Liver (tissue), 9 donors: ENCODE measurements around the gene B3GNT3. TPM values are rescaled to one million over a fixed set of nuclear protein-coding genes. Genes with fewer than 3 reads are reported as not detected.

Source experiments
- DNase-seq: peaks from one replicate; pipeline ENCODE4 v3.0.0-alpha.2; 2017; ENCODE audit warnings: low spot score
- H3K27ac ChIP-seq, 2 donors: one replicate each; pipeline ENCODE4 v1.7.0; 2013; ENCODE audit warnings: inconsistent platforms in 2 of 2, low read length in 2 of 2, control low read depth in 1 of 2, low read depth in 1 of 2, mild to moderate bottlenecking in 1 of 2
- H3K27me3 ChIP-seq, 4 donors: one replicate each; pipeline versions ENCODE4 v1.6.1 to v1.7.0; 2013; ENCODE audit warnings: low read length in 3 of 4, inconsistent platforms in 1 of 4, mild to moderate bottlenecking in 1 of 4, moderate library complexity in 1 of 4; ENCODE audit not compliant: control insufficient read depth in 4 of 4, insufficient read depth in 4 of 4
- H3K36me3 ChIP-seq, 4 donors: one replicate each; pipeline versions ENCODE4 v1.6.1 to v1.7.0; 2013; ENCODE audit warnings: low read length in 3 of 4, mild to moderate bottlenecking in 3 of 4, low read depth in 1 of 4, moderate library complexity in 1 of 4; ENCODE audit not compliant: control insufficient read depth in 4 of 4, insufficient read depth in 3 of 4
- H3K4me1 ChIP-seq, 4 donors: one replicate each; pipeline versions ENCODE4 v1.6.1 to v1.7.0; 2013; ENCODE audit warnings: low read length in 3 of 4, mild to moderate bottlenecking in 3 of 4, moderate library complexity in 1 of 4; ENCODE audit not compliant: control insufficient read depth in 4 of 4, insufficient read depth in 4 of 4
- H3K4me3 ChIP-seq, 3 donors: one replicate each; pipeline versions ENCODE4 v1.6.1 to v1.7.0; 2013; ENCODE audit warnings: low read length in 3 of 3, control low read depth in 1 of 3, low read depth in 1 of 3, mild to moderate bottlenecking in 1 of 3
- H3K9ac ChIP-seq, 2 donors: one replicate each; pipeline ENCODE4 v1.7.0; 2013; ENCODE audit warnings: low read length in 2 of 2, mild to moderate bottlenecking in 2 of 2, moderate library complexity in 2 of 2, control low read depth in 1 of 2, low read depth in 1 of 2
- H3K9me3 ChIP-seq, 4 donors: one replicate each; pipeline versions ENCODE4 v1.6.1 to v1.7.0; 2013; ENCODE audit warnings: low read length in 3 of 4; ENCODE audit not compliant: control insufficient read depth in 4 of 4
- ATF3 ChIP-seq: IDR thresholded peaks from 2 replicates; pipeline ENCODE4 v1.6.1; 2016; ENCODE audit warnings: antibody characterized with exemption
- CTCF ChIP-seq: fragments of 150-350 bp; IDR thresholded peaks from 2 replicates; pipeline ENCODE4 v1.5.1; 2017; ENCODE audit warnings: improper control_type of control experiment, low read depth, low read length; ENCODE audit not compliant: missing input control
- EGR1 ChIP-seq, 2 donors: IDR thresholded peaks; 2 replicates each; pipeline ENCODE4 v1.6.1; 2016 to 2018; ENCODE audit warnings: antibody characterized with exemption in 2 of 2, low read depth in 2 of 2
- FOXA1 ChIP-seq: IDR thresholded peaks from 2 replicates; pipeline ENCODE4 v1.6.1; 2016; ENCODE audit warnings: antibody characterized with exemption
- FOXA2 ChIP-seq: IDR thresholded peaks from 2 replicates; pipeline ENCODE4 v1.6.1; 2016; ENCODE audit warnings: antibody characterized with exemption
- GABPA ChIP-seq, 2 donors: IDR thresholded peaks in 1 of 2; conservative IDR thresholded peaks in 1 of 2; 2 replicates each; pipeline ENCODE4 v1.6.1; 2016; ENCODE audit warnings: antibody characterized with exemption in 2 of 2, mild to moderate bottlenecking in 1 of 2, moderate library complexity in 1 of 2
- HNF4A ChIP-seq, 2 donors: conservative IDR thresholded peaks; 2 replicates each; pipeline ENCODE4 v1.6.1; 2016; ENCODE audit warnings: antibody characterized with exemption in 2 of 2, mild to moderate bottlenecking in 2 of 2
- HNF4G ChIP-seq: IDR thresholded peaks from 2 replicates; pipeline ENCODE4 v1.6.1; 2016; ENCODE audit warnings: antibody characterized with exemption
- JUND ChIP-seq, 2 donors: IDR thresholded peaks; 2 replicates each; pipeline ENCODE4 v1.6.1; 2016; ENCODE audit warnings: antibody characterized with exemption in 2 of 2
- MAX ChIP-seq: IDR thresholded peaks from 2 replicates; pipeline ENCODE4 v1.6.1; 2016; ENCODE audit warnings: antibody characterized with exemption
- NR2F2 ChIP-seq: IDR thresholded peaks from 2 replicates; pipeline ENCODE4 v1.6.1; 2016; ENCODE audit warnings: antibody characterized with exemption
- RAD21 ChIP-seq, 2 donors: IDR thresholded peaks; 2 replicates each; pipeline ENCODE4 v1.6.1; 2016; ENCODE audit warnings: antibody characterized with exemption in 2 of 2, mild to moderate bottlenecking in 2 of 2
- REST ChIP-seq: IDR thresholded peaks from 2 replicates; pipeline ENCODE4 v1.6.1; 2016; ENCODE audit warnings: antibody characterized with exemption, mild to moderate bottlenecking
- RXRA ChIP-seq, 2 donors: IDR thresholded peaks; 2 replicates each; pipeline ENCODE4 v1.6.1; 2017 to 2018; ENCODE audit warnings: antibody characterized with exemption in 2 of 2, mild to moderate bottlenecking in 1 of 2
- SP1 ChIP-seq: IDR thresholded peaks from 2 replicates; pipeline ENCODE4 v1.6.1; 2018; ENCODE audit warnings: antibody characterized with exemption, mild to moderate bottlenecking
- YY1 ChIP-seq: IDR thresholded peaks from 2 replicates; pipeline ENCODE4 v1.6.1; 2016; ENCODE audit warnings: antibody characterized with exemption, mild to moderate bottlenecking
- ZBTB33 ChIP-seq: IDR thresholded peaks from 2 replicates; pipeline ENCODE4 v1.6.1; 2016; ENCODE audit warnings: antibody characterized with exemption
- WGBS: extraction: QIAGEN DNeasy Blood & Tissue Kit; methylation state at CpG from one replicate; pipeline ENCODE4 v1.1.7; 2013; 5-methylcytosine and 5-hydroxymethylcytosine counted together
- polyA plus RNA-seq, 2 donors: library from polyadenylated mRNA; stranded (reverse) in 1 of 2; unstranded in 1 of 2; fragments of 200-250 nt in 1 of 2; fragments of >200 nt in 1 of 2; fragmentation: Nextera tagmentation in 1 of 2; extraction: Ambion mirVana in 1 of 2; gene quantifications; one replicate each; pipeline versions ENCODE4 v1.2.1 to v1.2.3, GENCODE V29; 2013 to 2015
- total RNA-seq, 2 donors: library from RNA; depleted of rRNA; stranded (reverse); fragments of >200 nt; gene quantifications; one replicate each; pipeline ENCODE4 v1.2.3, GENCODE V29; 2014
- donor health status: healthy.
- donor health status: healthy.
- donor health status: healthy.
- donor health status: healthy.
- donor health status: healthy.

The B3GNT3 gene
- total and polyA plus RNA-seq, 4 donors: 0.14 to 2.1 (median 1.1) TPM

GRCh38 chr19:17824339-17824738 is 29.4 kb downstream of the B3GNT3 start:
- Histone ChIP-seq H3K9me3 (no peaks in the 10 kb centered on the region), H3K4me3 (no peak overlapping the region), H3K9ac (no peak overlapping the region), H3K4me1 (no peaks in the 10 kb centered on the region), H3K27me3 (peaks cover 0 to 3% (median 0%) of the 10 kb centered on the region in 4 donors), H3K27ac (no peak overlapping the region), H3K36me3 (no peaks in the 10 kb centered on the region)
- DNase-seq: no peak
- TF ChIP-seq SP1 (no peak), RXRA (IDR thresholded peaks at IDR 0.05) (no peak), GABPA (IDR thresholded peaks at IDR 0.05 in 1 of 2, conservative IDR thresholded peaks at IDR 0.05 in 1 of 2) (no peak), JUND (IDR thresholded peaks at IDR 0.05) (no peak), NR2F2 (no peak), FOXA1 (no peak), FOXA2 (no peak), HNF4G (no peak)
- 62% methylated on average over 8 of the region's 8 CpGs for WGBS

GRCh38 chr19:17826508-17827056 is 31.6 kb downstream of the B3GNT3 start:
- Histone ChIP-seq H3K36me3 (no peaks in the 10 kb centered on the region), H3K27ac (no peak overlapping the region), H3K4me3 (no peak overlapping the region), H3K9me3 (no peaks in the 10 kb centered on the region), H3K4me1 (peaks cover 0 to 3% (median 0%) of the 10 kb centered on the region in 4 donors), H3K9ac (no peak overlapping the region), H3K27me3 (peaks cover 0 to 4% (median 1%) of the 10 kb centered on the region in 4 donors)
- TF ChIP-seq EGR1 (IDR thresholded peaks at IDR 0.05; ENCODE audit: low read depth in 2 of 2) (no peak), FOXA1 (no peak), RXRA (IDR thresholded peaks at IDR 0.05) (no peak), YY1 (no peak), RAD21 (IDR thresholded peaks at IDR 0.05) (no peak), ATF3 (no peak), CTCF (no peak), GABPA (IDR thresholded peaks at IDR 0.05 in 1 of 2, conservative IDR thresholded peaks at IDR 0.05 in 1 of 2) (no peak), HNF4G (no peak), NR2F2 (no peak), MAX (no peak), REST (no peak), SP1 (no peak), HNF4A (conservative IDR thresholded peaks at IDR 0.05) (no peak), ZBTB33 (no peak), JUND (IDR thresholded peaks at IDR 0.05) (no peak), FOXA2 (no peak)
- DNase-seq: no peak
- WGBS: 72% methylated on average over 13 of the region's 13 CpGs
